HepG2 (cell line): ENCODE results near the gene ZNF652. TPM values are rescaled to one million over a fixed set of nuclear protein-coding genes. Genes with fewer than 3 reads are reported as not detected.

Source experiments
- ATAC-seq: fragments of 200-7000 bp; cut with Tn5 transposase; 3 replicates; pipeline ENCODE4 v1.9.1; 2020; ENCODE audit warnings: mild to moderate bottlenecking, moderate library complexity
- BruUV-seq: library from RNA; stranded (reverse); fragments of 400-500 nt; replicated peaks from 2 replicates; lab custom pipeline; 2021; lab: Mats Ljungman, UMichigan
- CTCF ChIA-PET: fragments of 300-600 bp; formaldehyde crosslinking; extraction: SDS; loops from one replicate; lab custom pipeline; 2021; ENCODE audit warnings: low total read pairs, inconsistent platforms, low intra/inter-chr PET ratio; lab: Yijun Ruan, JAX
- POLR2A ChIA-PET: fragments of 350-600 bp; sonication (Branson Sonifier 250); formaldehyde crosslinking; loops from one replicate; lab custom pipeline; 2020; ENCODE audit warnings: antibody characterized with exemption, inconsistent platforms; lab: Yijun Ruan, JAX
- DNase-seq: peaks from one replicate; pipeline ENCODE4 v3.0.0-alpha.2; 2015; ENCODE audit warnings: low spot score
- FAIRE-seq: peaks from 3 replicates; lab custom pipeline; 2011; peaks lifted over from hg19 to GRCh38; lab: Jason Lieb, UNC
- H2AFZ ChIP-seq: one replicate; pipeline ENCODE4 v1.6.1; 2011; ENCODE audit warnings: low read length, inconsistent platforms
- H3K27ac ChIP-seq: fragments of 300-600 bp; 3 replicates; pipeline ENCODE4 v1.8.0; 2011; ENCODE audit warnings: mixed run types, mild to moderate bottlenecking, mixed read lengths, low read length, inconsistent platforms; ENCODE audit not compliant: insufficient read depth; ENCODE audit errors: extremely low read length
- H3K27me3 ChIP-seq, 2 experiments: fragments of 200-600 bp in 1 of 2; 2 replicates in 1 of 2; 3 replicates in 1 of 2; pipeline versions ENCODE4 v1.6.0 to v1.8.0; 2011; ENCODE audit warnings: low read length in 2 of 2, mild to moderate bottlenecking in 2 of 2, moderate library complexity in 2 of 2, inconsistent platforms in 1 of 2; ENCODE audit not compliant: insufficient read depth in 2 of 2, control insufficient read depth in 1 of 2
- H3K36me3 ChIP-seq, 2 experiments: fragments of 200-600 bp in 1 of 2; replicated peaks in 1 of 2; 2 replicates in 1 of 2; 3 replicates in 1 of 2; pipeline versions ENCODE4 v1.5.1 to v1.8.0; 2011; ENCODE audit warnings: low read length in 2 of 2, inconsistent platforms in 1 of 2; ENCODE audit not compliant: insufficient read depth in 2 of 2, control insufficient read depth in 1 of 2
- H3K4me1 ChIP-seq: 2 replicates; pipeline ENCODE4 v1.5.1; 2012; ENCODE audit warnings: low read length, inconsistent platforms; ENCODE audit not compliant: insufficient read depth
- H3K4me2 ChIP-seq: 2 replicates; pipeline ENCODE4 v1.6.0; 2011; ENCODE audit warnings: low read depth, low read length, inconsistent platforms
- H3K4me3 ChIP-seq, 3 experiments: fragments of 200-600 bp in 1 of 3; sonication (generic), shearing (Covaris generic) in 1 of 3; replicated peaks in 1 of 3; 2 replicates each; pipeline ENCODE4 v1.5.1; 2011 to 2016; ENCODE audit warnings: low read length in 3 of 3, inconsistent platforms in 2 of 3, low read depth in 2 of 3, mild to moderate bottlenecking in 2 of 3, control low read depth in 1 of 3, mixed read lengths in 1 of 3; ENCODE audit not compliant: insufficient read depth in 1 of 3
- H3K79me2 ChIP-seq: one replicate; pipeline ENCODE4 v1.6.1; 2011; ENCODE audit warnings: low read length, inconsistent platforms; ENCODE audit not compliant: insufficient read depth
- H3K9ac ChIP-seq: 2 replicates; pipeline ENCODE4 v1.6.0; 2011; ENCODE audit warnings: mild to moderate bottlenecking, low read depth, low read length, inconsistent platforms; ENCODE audit not compliant: insufficient read depth
- H3K9me3 ChIP-seq: 2 replicates; pipeline ENCODE4 v1.5.1; 2012; ENCODE audit warnings: mild to moderate bottlenecking, low read length
- H4K20me1 ChIP-seq: 2 replicates; pipeline ENCODE4 v1.6.0; 2011; ENCODE audit warnings: inconsistent platforms, mild to moderate bottlenecking, low read length, moderate library complexity; ENCODE audit not compliant: insufficient read depth
- DNMT1 ChIP-seq: sonication (generic); formaldehyde crosslinking; IDR thresholded peaks from 2 replicates; pipeline ENCODE4 v1.5.1; 2020; ENCODE audit warnings: mild to moderate bottlenecking, missing genetic modification reagents
- FOXO4 ChIP-seq: sonication (generic); formaldehyde crosslinking; conservative IDR thresholded peaks from 2 replicates; pipeline ENCODE4 v1.8.1; 2023; ENCODE audit warnings: missing genetic modification reagents
- HNF4G ChIP-seq, 2 experiments: sonication (generic) in 1 of 2; formaldehyde crosslinking in 1 of 2; IDR thresholded peaks; 2 replicates each; pipeline versions ENCODE4 v1.4.0 to v1.6.1; 2011 to 2020; ENCODE audit warnings: borderline replicate concordance in 2 of 2, low read depth in 2 of 2, mild to moderate bottlenecking in 2 of 2, low read length in 1 of 2, missing genetic modification reagents in 1 of 2, moderate library complexity in 1 of 2
- HOXA7 ChIP-seq: sonication (generic); formaldehyde crosslinking; IDR thresholded peaks from 2 replicates; pipeline ENCODE4 v1.8.1; 2022; ENCODE audit warnings: mild to moderate bottlenecking, missing genetic modification reagents, moderate library complexity
- IKZF1 ChIP-seq: fragments of 450-650 bp; IDR thresholded peaks from 2 replicates; pipeline ENCODE4 v1.7.1; 2016
- IRF2 ChIP-seq: IDR thresholded peaks from 2 replicates; pipeline ENCODE4 v1.6.1; 2018; ENCODE audit warnings: missing genetic modification reagents, missing compliant biosample characterization
- NR3C1 ChIP-seq: sonication (generic); formaldehyde crosslinking; IDR thresholded peaks from 2 replicates; pipeline ENCODE4 v1.4.0; 2020; ENCODE audit warnings: missing genetic modification reagents
- TEAD3 ChIP-seq: optimal IDR thresholded peaks from 2 replicates; pipeline ENCODE3; 2016; ENCODE audit warnings: borderline replicate concordance
- ZSCAN30 ChIP-seq: sonication (generic); formaldehyde crosslinking; IDR thresholded peaks from 2 replicates; pipeline ENCODE4 v1.5.0; 2020; ENCODE audit warnings: mild to moderate bottlenecking, missing genetic modification reagents
- WGBS: methylation state at CpG from one replicate; pipeline ENCODE4 v1.1.6; 2017; ENCODE audit warnings: low lambda C conversion rate; 5-methylcytosine and 5-hydroxymethylcytosine counted together
- in situ Hi-C: cut with HindIII; loops from 2 replicates; pipeline ENCODE4 v1.10.0; 2017; ENCODE audit warnings: low pct_unique_long_range_greater_than_20kb; ENCODE audit not compliant: extremely low pct_ligation_motif_present
- intact Hi-C: fragments of 100-400 bp; cut with micrococcal nuclease; formaldehyde crosslinking; loops from one replicate; pipeline ENCODE4 v1.10.0; 2022; ENCODE audit not compliant: unreplicated experiment
- polyA plus RNA-seq, 8 experiments: library from polyadenylated mRNA; depleted of rRNA in 3 of 8; stranded (reverse) in 7 of 8; unstranded in 1 of 8; fragments of >200 nt; fragmentation: Illumina TruSeq in 4 of 8; extraction: Trizol in 4 of 8; gene quantifications; 2 replicates each; pipeline versions ENCODE4 v1.2.1 to v1.2.3, GENCODE V29; 2011 to 2016; ENCODE audit warnings: low read depth in 4 of 8, missing spikeins in 1 of 8, mixed read lengths in 1 of 8; ENCODE audit not compliant: insufficient read depth in 1 of 8
- total RNA-seq, 5 experiments: library from RNA; depleted of rRNA; stranded (reverse); fragments of >200 nt; fragmentation: Illumina TruSeq; extraction: Trizol; gene quantifications; 2 replicates each; pipeline ENCODE4 v1.2.3, GENCODE V29; 2016; ENCODE audit warnings: low read depth in 1 of 5

Gene ZNF652
- total and polyA plus RNA-seq, 2 of the 13 experiments (the other 11 are each of a cell fraction or from before 2014, with no cell fraction given): 16.2 to 30.2 TPM

GRCh38 chr17:49343273-49343672 lies 18.8 kb downstream of the ZNF652 start:
- intact Hi-C loops (no loop called here), in situ Hi-C loops (no loop called here)
- TF ChIP-seq IRF2 (CRISPR knock-in tag) (no peak), ZSCAN30 (CRISPR knock-in tag) (no peak), TEAD3 (CRISPR knock-in tag) (no peak), HOXA7 (CRISPR knock-in tag) (no peak), HNF4G (IDR thresholded peaks at IDR 0.05; ENCODE audit: borderline replicate concordance, low read depth, low read length) (no peak), HNF4G (CRISPR knock-in tag; IDR thresholded peaks at IDR 0.05; ENCODE audit: borderline replicate concordance, low read depth) (no peak), FOXO4 (CRISPR knock-in tag) (no peak), NR3C1 (CRISPR knock-in tag) (no peak), IKZF1 (no peak), DNMT1 (CRISPR knock-in tag) (no peak)
- H3K4me3 ChIP-seq: no peak overlapping the region
- H4K20me1 ChIP-seq: peaks cover 5% of the 10 kb centered on the region
- H2AFZ ChIP-seq: no peak overlapping the region
- ATAC-seq: no peak
- no peaks in the 10 kb centered on the region for H3K9me3 ChIP-seq
- no peaks in the 10 kb centered on the region for H3K36me3 ChIP-seq
- BruUV-seq: no TSS peak
- no peak overlapping the region for H3K27ac ChIP-seq
- ChIA-PET POLR2A (interaction anchor here (0.8 kb wide), 1 partner anchor 421 kb away, joined by 3 read pairs; no protein-coding TSS in a partner anchor), CTCF (no interaction called here)
- WGBS: 78% methylated on average over 3 of the region's 3 CpGs
- no peaks in the 10 kb centered on the region for H3K4me1 ChIP-seq
- peaks cover 55% of the 10 kb centered on the region for H3K79me2 ChIP-seq
- no peak overlapping the region for H3K9ac ChIP-seq
- FAIRE-seq: no peak
- DNase-seq: no peak
- H3K4me2 ChIP-seq: no peak overlapping the region
- H3K27me3 ChIP-seq: no peaks in the 10 kb centered on the region
